Skeletal muscle cell (primary cell): ENCODE data around the gene NRTN.
"Not testable (repeated sequence)": the region's sequence is repeated elsewhere in the genome, so short reads cannot be mapped to it uniquely, and the experiment has no call there.

Experiments
- DNase-seq: peaks from one replicate; pipeline ENCODE4 v3.0.0-alpha.2; 2010; ENCODE audit warnings: low read depth
- H3K4me3 ChIP-seq: 2 replicates; pipeline ENCODE4 v1.5.1; 2011; ENCODE audit warnings: low read depth, mild to moderate bottlenecking, control low read depth, low read length, moderate library complexity

NRTN gene

DNA sequence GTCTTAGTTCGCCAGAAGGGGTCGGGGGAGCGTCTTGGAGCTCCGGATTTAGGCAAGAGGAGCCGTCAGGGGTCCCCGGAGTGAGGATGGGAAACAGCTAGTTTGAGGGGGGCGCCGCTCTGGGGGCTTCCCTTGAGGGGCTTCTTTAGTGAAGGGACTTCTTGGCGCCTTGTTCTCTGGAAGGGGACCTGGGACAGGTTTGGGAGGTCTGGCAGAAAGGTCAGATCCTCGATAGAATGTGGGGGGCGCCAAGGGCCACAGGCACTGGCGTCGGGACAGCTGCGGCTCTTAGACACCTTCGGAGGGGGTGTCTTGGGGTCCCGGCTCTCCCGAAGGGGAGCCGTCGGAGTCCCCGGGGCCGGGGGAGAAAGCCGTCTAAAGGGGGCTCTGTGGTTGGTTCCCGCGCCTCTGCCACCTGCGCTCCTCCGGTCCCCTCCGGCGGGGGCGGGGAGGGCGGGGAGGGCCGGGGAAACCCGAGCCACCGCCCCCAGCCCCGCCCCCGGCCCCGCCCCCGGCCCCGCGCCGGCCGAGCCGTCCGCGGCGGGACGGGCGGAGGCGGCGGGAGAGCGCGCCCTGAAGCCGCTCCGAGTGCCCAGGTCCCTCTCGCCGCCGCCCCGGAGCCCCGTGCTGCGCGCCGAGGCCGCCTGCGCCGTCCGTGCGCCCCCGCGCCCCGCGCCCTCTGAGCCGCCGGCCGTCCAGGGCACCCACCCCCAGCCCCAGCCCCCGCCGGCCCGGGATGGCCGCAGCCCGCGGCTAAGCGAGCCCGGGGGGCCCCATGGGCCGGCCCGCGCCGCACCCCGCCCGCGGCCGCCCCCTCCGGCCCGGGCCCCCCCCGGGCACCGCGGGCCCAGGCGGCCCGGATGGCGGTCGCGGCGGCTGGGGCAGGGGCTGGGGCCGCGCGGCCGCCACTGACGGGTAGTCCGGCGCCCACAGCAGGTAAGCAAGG, at the start of gene NRTN:
NRTN (plus strand) TSS at position 552 of the 946 bp plus-strand sequence. CDS start 19,099 bp downstream, outside the sequence.
- DNase-seq: no peak
- H3K4me3 ChIP-seq: peak within 1 kb of the TSS; percentile 43

DNA sequence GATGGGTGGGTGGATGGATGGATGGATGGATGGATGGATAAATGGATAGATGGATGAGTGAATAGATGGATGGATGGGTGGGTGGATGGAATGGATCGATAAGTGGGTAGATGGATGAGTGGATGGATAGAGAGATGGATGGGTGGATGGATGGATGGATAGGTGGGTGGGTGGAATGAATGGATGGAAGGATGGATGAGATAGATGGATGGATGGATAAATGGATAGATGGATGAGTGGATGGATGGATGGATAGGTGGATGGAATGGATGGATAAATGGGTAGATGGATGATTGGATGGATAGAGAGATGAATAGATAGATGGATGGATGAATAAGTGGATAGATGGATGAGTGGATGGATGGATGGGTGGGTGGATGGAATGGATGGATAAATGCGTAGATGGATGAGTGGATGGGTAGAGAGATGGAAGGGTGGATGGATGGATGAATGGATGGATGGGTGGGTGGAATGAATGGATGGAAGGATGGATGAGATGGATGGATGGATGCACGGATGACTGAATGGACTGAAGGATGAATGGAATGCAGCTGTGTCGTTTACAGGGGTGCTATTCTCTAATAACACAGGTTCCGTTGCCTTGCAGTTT, 42.2 kb upstream of the NRTN start:
- no peak for DNase-seq

DNA sequence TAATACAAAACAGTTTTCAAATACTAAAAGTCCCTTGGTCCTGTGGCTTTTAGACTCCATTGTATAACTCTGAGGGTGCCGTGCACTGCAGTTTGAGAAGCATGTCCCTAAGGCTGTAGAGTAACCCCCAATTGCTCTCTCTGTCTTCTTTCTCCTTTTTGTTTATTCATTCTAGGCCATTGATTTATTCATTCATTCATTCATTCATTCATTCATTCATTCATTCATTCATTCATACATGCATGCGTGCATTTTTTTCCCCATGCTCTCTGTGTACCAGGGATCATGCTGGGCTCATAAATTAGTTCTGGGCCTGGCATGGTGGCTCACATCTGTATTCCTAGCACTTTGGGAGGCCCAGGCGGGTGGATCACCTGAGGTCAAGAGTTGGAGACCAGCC, 39.6 kb upstream of the NRTN start:
- no peak for DNase-seq
- no peak overlapping the region for H3K4me3 ChIP-seq

More for the DNA sequence above, 42.2 kb upstream of the NRTN start:
- no peak overlapping the region for H3K4me3 ChIP-seq

- DNase-seq: no peak
- no peak overlapping the region for H3K4me3 ChIP-seq
Observed at GRCh38 chr19:5767949-5768348, 36.9 kb upstream of the NRTN start.

DNA sequence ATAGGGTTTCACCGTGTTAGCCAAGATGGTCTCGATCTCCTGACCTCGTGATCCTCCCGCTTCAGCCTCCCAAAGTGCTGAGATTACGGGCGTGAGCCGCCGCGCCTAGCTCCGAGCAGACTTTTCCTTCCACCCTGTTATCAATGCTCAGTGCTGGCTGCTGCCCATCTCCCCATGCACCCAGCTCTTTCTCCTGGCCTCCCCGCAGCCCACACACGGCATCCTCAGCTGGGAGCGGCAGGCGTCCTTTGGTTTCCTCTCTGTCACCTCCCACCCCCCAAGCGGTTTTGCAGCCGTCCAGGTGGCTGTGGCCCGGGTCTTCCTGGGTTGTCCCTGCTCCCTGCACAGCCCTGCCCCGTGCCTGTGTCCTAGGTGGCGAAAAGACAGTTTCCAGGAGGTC, 32.5 kb upstream of the NRTN start:
- no peak overlapping the region for H3K4me3 ChIP-seq
- no peak for DNase-seq

- no peak for DNase-seq
- no peak overlapping the region for H3K4me3 ChIP-seq
Observed at GRCh38 chr19:5773276-5773675, 31.6 kb upstream of the NRTN start.

DNA sequence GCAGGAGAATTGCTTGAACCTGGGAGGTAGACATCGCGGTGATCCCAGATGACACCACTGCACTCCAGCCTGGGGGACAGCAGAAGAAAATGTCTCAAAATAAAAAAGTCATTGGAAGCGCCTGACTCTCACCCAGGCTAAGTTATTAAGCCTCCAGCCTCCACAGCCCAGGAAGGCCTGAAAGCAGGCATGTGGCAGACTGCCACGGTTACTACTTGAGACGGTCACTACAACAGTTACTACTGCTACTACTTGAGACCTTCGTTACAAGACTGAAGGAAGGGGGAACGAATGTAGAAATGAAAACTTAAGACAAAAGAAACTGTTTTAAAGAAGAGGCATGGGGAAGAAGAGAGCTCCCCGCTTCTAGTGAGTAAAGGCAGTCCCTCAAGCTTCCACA, 29.9 kb upstream of the NRTN start:
- no peak overlapping the region for H3K4me3 ChIP-seq
- DNase-seq: no peak

DNA sequence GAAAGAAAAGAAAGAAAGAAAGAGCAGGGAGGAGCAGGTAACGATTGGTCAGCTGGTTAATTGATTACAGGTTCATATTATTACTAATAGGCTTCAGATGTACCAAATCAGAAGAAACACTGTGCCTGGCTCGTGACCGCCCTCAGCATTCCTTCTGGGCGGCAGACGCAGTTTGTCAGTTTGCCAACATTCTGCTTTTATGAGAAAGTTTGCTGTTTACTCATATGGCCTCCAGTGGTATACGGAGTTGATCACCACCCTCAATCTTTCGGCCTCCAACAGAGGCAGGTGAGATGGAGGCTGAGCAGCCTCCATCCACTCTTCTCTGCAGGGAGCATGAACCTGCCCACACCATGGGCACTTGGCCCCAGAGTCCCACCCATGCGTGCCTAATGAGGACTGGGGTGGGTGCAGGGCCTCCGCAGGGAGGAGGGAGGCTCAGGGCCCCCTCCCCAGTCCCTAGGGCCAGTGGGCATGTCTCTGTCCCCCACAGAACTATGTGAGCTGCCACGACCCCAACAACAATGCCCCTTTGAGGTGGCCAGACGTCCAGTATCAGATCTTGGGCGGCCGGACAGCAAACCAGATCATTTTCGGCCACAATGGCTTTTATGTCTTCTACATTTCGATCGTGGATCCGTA, 29.1 kb upstream of the NRTN start:
- peak; percentile 10 for DNase-seq
- H3K4me3 ChIP-seq: no peak overlapping the region

GRCh38 chr19:5778402-5778801, 26.5 kb upstream of the NRTN start:
- DNase-seq: no peak
- no peak overlapping the region for H3K4me3 ChIP-seq

DNA sequence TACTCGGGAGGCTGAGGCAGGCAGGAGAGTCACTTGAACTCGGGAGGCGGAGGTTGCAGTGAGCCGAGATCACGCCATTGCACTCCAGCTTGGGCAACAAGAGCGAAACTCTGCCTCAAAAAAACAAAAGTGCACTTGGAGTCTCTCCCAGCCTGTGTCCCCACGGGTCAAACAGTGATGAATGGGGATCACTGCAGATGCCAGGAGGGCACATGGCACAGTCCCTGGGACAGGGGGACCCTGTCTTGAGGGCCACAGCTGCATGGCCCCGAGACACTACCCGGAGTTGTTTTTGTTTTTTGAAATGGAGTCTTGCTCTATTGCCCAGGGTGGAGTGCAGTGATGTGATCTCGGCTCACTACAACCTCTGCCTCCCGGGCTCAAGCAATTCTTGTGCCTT, 24.0 kb upstream of the NRTN start:
- DNase-seq, H3K4me3 ChIP-seq: not testable (repeated sequence)

DNA sequence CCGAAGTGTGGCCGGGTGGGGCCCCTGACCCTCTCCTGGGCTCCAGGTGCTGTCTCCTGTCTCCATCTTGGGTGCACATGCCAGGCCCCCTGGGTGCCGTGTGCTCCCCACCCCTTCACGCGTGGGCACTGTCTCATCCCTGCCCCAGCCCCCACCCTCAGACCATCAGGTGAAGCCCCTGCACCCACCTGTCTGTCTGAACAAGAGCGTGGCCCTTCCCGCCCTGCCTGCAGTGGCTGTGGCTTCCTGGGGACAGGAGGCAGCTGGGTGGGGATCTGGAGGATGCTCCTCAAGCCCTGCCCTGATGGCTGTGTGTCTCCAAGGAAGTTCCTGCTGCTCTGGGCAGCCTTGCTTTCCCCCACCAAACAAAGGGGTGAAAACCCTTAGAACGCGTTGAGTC, 22.5 kb upstream of the NRTN start:
- no peak for DNase-seq
- H3K4me3 ChIP-seq: no peak overlapping the region

DNA sequence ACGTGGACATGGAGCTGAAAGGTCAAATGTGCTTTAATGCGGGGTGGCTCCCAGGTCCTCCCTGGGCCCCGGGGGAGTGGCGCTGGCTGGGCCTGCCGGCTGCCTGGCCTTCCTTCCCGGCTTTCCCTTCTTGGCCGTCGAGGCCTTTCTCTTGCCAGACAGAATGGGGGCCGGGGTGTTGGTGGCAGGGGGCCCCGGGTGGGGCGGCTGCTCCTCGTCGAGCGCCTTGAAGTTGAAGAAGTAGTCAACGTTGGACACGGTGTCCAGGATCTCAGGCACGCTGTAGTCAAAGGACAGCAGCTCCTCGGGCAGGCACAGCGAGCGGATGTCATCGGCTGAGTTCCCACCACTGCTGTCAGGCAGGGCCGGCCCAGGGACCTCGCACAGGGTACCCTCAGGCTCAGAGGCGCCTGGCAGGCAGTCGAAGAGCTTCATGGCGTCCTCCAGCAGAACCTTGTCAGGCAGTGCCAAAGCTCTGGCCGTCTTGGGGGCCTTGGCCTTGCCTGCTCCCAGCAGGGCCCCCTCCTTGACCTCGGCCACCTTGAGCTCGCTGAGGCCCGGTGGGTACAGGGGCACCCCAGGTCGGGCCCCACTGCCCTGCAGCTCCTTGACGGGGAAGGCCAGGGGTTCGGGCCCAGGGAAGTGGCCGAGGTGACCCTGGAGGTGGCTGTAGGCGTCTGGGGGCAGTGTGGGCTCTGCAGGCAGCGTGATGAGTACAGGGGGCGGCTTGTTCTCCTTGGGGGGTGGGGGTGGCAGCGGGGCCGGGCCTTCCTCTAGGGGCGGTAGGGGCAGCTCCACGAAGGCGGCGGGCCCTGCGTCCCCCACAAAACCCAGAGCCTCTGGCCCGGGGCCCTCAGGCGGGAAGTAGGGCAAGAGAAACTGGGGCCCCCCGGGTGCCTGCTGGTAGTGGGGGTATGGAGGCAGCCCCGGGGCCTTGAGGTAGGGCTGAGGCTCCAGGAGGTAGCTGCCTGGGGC, 21.6 kb upstream of the NRTN start:
- DNase-seq: no peak
- no peak overlapping the region for H3K4me3 ChIP-seq

- no peak for DNase-seq
- no peak within 1 kb of the TSS for H3K4me3 ChIP-seq
Observed at GRCh38 chr19:5784581-5785147, 20.2 kb upstream of the NRTN start, which contains the start of gene PRR22. Gene PRR22 (minus strand): TSS chr19:5784746. CDS start chr19:5784660, 86 bp downstream.

GRCh38 chr19:5785423-5785822, 19.4 kb upstream of the NRTN start:
- H3K4me3 ChIP-seq: no peak overlapping the region
- no peak for DNase-seq

GRCh38 chr19:5786593-5787408, 18.1 kb upstream of the NRTN start:
- no peak for DNase-seq
- no peak overlapping the region for H3K4me3 ChIP-seq

GRCh38 chr19:5787409-5788182, 17.3 kb upstream of the NRTN start:
- no peak overlapping the region for H3K4me3 ChIP-seq
- no peak for DNase-seq

DNA sequence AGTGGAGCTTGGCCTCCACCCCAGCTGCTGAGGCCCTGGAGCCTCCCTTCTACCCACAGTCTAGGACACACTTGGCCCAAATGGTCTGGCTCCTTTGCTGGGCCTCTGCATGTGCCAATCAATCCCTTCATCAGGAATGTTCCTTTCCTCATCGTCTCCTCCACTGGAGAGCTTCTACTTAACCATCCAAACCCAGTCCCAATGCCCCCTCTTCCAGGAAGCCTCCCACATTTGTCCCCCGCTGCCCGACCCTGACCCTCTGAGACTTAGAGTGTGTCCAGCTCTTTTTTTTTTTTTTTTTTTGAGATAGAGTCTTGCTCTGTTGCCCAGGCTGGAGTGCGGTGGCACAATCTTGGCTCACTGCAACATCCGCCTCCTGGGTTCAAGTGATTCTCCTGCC, 16.4 kb upstream of the NRTN start:
- no peak overlapping the region for H3K4me3 ChIP-seq

More for the DNA sequence above, 16.4 kb upstream of the NRTN start:
- no peak for DNase-seq
